Ovary (tissue), 9 donors: ENCODE measurements around the gene CCDC78. TPM values are rescaled to one million over a fixed set of nuclear protein-coding genes. Genes with fewer than 3 reads are reported as not detected.

Experiments
- DNase-seq, 5 donors: peaks; one replicate each; pipeline ENCODE4 v3.0.0-alpha.2; 2019 to 2020
- H3K27ac ChIP-seq, 2 donors: fragments of 200-600 bp; one replicate each; pipeline versions ENCODE4 v1.5.1 to v1.8.0; 2019 to 2022
- H3K27me3 ChIP-seq: fragments of 200-600 bp; one replicate; pipeline ENCODE4 v1.8.0; 2022
- H3K36me3 ChIP-seq: fragments of 200-600 bp; sonication (generic); one replicate; pipeline ENCODE4 v1.5.1; 2019
- H3K4me1 ChIP-seq: one replicate; pipeline ENCODE4 v1.8.1; 2013; ENCODE audit warnings: mild to moderate bottlenecking, moderate library complexity; ENCODE audit not compliant: insufficient read depth
- H3K4me3 ChIP-seq: fragments of 200-600 bp; sonication (generic); one replicate; pipeline ENCODE4 v1.5.1; 2017
- H3K9me3 ChIP-seq, 2 donors: fragments of 200-600 bp in 1 of 2; sonication (generic) in 1 of 2; one replicate each; pipeline versions ENCODE4 v1.5.1 to v1.8.1; 2013 to 2019; ENCODE audit warnings: mild to moderate bottlenecking in 1 of 2, moderate library complexity in 1 of 2
- EP300 ChIP-seq: sonication (generic); formaldehyde crosslinking; IDR thresholded peaks from one replicate; pipeline ENCODE4 v1.6.1; 2017; ENCODE audit warnings: antibody characterized with exemption
- POLR2A ChIP-seq: fragments of 450-650 bp; IDR thresholded peaks from one replicate; pipeline ENCODE4 v1.6.1; 2017; ENCODE audit warnings: antibody characterized with exemption, mild to moderate bottlenecking, moderate library complexity
- WGBS, 3 donors: extraction: QIAGEN DNeasy Blood & Tissue Kit in 1 of 3; methylation state at CpG; one replicate each; pipeline versions ENCODE4 v1.1.5 to v1.1.7; 2013 to 2017; 5-methylcytosine and 5-hydroxymethylcytosine counted together
- intact Hi-C, 4 donors: fragments of 100-400 bp; cut with DNase I; formaldehyde crosslinking; loops; one replicate each; pipeline versions ENCODE4 v1.11.0 to v1.15.1; 2022 to 2023
- polyA plus RNA-seq, 2 donors: library from polyadenylated mRNA; stranded (reverse); fragments of 200-250 nt in 1 of 2; fragments of 350-450 nt in 1 of 2; fragmentation: Illumina TruSeq in 1 of 2; extraction: RNeasy Lipid Tissue Mini Kit (QIAGEN cat#74804) in 1 of 2; gene quantifications; one replicate each; pipeline ENCODE4 v1.2.3, GENCODE V29; 2013 to 2014
- total RNA-seq, 7 donors: library from RNA; depleted of rRNA in 2 of 7; stranded (reverse); fragments of >200 nt in 2 of 7; fragmentation: NEBNext Ultra II Directional in 3 of 7; extraction: Animal tissue kit (Norgen Biotek cat#: 25700) in 3 of 7; gene quantifications; one replicate each; pipeline versions ENCODE4 v1.1.0 to v1.2.4, GENCODE V29; 2016 to 2023
- TF ChIP-seq, protein P1 (sequence below), 3 donors: fragments of 450-650 bp in 2 of 3; fragments of 200-600 bp in 1 of 3; IDR thresholded peaks; one replicate each; pipeline versions ENCODE4 v1.5.1 to v1.8.0; 2016 to 2022; ENCODE audit warnings: antibody characterized with exemption in 3 of 3, mild to moderate bottlenecking in 1 of 3
- donor health status: DM: no; HTN: no; CAD: no; lungs with moderate emphysema.
- donor health status: DM: no; HTN: no; CAD: no.
- donor health status: Bipolar disorder and iron deficiency.
- donor health status: DM: yes; HTN: yes; CAD: no.
- donor health status: DM: no; HTN: no; CAD: no.
- donor health status: DM: yes; HTN: yes; CAD: no.

The CCDC78 gene
- total and polyA plus RNA-seq, 9 donors, result 0.40 to 44.3 (median 4.6) TPM; not detected in 2

DNA sequence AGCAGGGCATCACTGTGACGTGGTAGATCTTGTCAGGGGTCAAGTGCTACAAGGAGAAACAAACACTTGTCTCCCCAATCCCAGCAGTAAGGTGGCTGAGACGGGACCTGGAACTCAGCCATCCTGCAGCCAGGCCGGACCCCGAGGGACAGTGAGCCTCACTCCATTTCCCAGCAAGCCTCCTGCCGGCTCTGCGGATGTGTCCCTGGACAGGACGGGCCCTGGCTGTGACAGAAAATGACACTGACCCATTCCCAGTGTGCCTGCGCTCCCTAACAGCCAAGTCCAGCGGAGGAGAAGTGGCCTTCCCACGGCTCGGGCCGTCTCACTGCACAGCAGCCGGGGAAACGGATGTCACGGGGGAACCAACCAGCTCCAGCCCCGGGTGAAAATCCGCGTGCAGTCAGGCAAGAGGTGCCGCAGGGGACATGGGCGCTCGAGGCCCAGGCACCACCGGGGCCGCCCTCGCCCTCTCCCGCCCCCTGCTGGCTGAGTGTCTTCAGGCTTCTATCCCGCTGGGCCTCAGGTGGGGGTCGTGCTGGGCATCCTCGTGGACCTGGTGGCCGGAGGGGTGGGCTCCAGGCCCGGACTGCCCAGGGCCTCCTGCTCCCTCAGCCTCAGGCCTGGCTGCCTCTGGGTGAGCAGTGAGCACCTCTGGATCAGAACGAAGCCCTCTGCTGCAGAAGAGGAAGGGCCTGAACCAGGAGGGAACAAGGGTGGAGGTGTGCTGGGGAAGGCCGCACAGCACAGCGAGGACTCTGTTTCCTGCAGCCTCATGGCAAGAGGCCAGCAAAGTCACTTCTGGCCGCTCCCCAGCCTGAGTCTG, 7.4 kb upstream of the CCDC78 start:
- H3K27me3 ChIP-seq, result no peaks in the 10 kb centered on the region
- intact Hi-C loops, result no loop called here
- no peaks in the 10 kb centered on the region for H3K36me3 ChIP-seq
- WGBS, 3 donors, result 77 to 88% (median 84%) methylated on average over 32 to 34 of the region's 34 CpGs
- no peaks in the 10 kb centered on the region for H3K4me1 ChIP-seq
- DNase-seq, result peak in 1 of 5 donors; percentile 36
- TF ChIP-seq EP300 (no peak), POLR2A (no peak)
- TF ChIP-seq, protein P1, sequence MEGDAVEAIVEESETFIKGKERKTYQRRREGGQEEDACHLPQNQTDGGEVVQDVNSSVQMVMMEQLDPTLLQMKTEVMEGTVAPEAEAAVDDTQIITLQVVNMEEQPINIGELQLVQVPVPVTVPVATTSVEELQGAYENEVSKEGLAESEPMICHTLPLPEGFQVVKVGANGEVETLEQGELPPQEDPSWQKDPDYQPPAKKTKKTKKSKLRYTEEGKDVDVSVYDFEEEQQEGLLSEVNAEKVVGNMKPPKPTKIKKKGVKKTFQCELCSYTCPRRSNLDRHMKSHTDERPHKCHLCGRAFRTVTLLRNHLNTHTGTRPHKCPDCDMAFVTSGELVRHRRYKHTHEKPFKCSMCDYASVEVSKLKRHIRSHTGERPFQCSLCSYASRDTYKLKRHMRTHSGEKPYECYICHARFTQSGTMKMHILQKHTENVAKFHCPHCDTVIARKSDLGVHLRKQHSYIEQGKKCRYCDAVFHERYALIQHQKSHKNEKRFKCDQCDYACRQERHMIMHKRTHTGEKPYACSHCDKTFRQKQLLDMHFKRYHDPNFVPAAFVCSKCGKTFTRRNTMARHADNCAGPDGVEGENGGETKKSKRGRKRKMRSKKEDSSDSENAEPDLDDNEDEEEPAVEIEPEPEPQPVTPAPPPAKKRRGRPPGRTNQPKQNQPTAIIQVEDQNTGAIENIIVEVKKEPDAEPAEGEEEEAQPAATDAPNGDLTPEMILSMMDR (IDR thresholded peaks at IDR 0.05), result no peak
- H3K4me3 ChIP-seq, result no peak overlapping the region
- no peak overlapping the region for H3K27ac ChIP-seq
- no peaks in the 10 kb centered on the region for H3K9me3 ChIP-seq

DNA sequence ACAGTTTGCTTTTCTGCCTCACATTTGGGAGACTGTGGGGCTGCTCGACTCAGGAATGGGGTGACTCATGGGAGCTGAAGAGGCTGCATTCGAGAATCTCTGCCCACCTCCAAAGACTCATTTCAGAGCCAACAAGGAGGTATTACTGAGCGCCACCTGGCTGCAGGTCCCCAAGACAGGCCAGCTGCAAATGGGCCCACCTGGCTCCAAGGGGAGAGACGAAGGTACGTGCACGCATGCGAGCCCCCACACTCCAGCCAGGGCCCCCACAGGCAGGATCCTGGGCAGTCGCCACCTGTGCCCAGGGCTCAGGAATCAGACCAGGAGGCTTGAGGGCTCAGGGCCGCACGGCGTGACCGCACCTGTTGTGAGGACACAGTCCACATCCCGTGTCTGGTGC, 6.7 kb upstream of the CCDC78 start:
- H3K4me3 ChIP-seq, result no peak overlapping the region
- intact Hi-C loops, result no loop called here
- TF ChIP-seq EP300, result no peak
- no peak for TF ChIP-seq POLR2A
- TF ChIP-seq, protein P1 (IDR thresholded peaks at IDR 0.05), result no peak
- no peak overlapping the region for H3K27ac ChIP-seq
- H3K36me3 ChIP-seq, result no peaks in the 10 kb centered on the region
- WGBS, 3 donors, result 85 to 89% (median 86%) methylated on average over 13 of the region's 13 CpGs
- DNase-seq, result no peak
- peaks cover 3% of the 10 kb centered on the region for H3K4me1 ChIP-seq
- peaks cover 2% of the 10 kb centered on the region for H3K27me3 ChIP-seq
- H3K9me3 ChIP-seq, result no peaks in the 10 kb centered on the region

DNA sequence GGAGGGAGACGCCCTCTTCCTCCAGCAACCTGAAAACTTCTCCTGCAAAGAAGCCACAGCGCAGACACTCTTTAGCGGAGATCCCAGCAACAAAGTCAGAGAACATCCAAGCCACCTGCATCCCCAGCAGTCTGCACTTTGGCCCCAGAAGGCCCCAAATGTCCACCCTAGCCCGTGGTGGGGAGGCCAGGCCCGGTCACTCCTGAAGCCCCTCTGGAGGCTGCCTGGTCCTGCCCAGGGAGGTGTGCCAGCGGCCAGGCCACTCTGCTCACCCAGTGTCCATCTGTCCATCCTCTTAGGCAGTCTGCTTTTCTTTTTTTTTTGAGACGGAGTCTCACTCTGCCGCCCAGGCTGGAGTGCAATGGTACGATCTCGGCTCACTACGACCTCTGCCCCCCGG, 6.1 kb upstream of the CCDC78 start:
- no peaks in the 10 kb centered on the region for H3K36me3 ChIP-seq
- 92 to 93% (median 93%) methylated on average over 12 of the region's 12 CpGs for WGBS, 3 donors
- no peak for DNase-seq
- peaks cover 8% of the 10 kb centered on the region for H3K27me3 ChIP-seq
- peaks cover 7% of the 10 kb centered on the region for H3K4me1 ChIP-seq
- no peak overlapping the region for H3K27ac ChIP-seq
- intact Hi-C loops, result no loop called here
- TF ChIP-seq EP300 (no peak), POLR2A (no peak)
- TF ChIP-seq, protein P1 (IDR thresholded peaks at IDR 0.05), result no peak
- no peaks in the 10 kb centered on the region for H3K9me3 ChIP-seq
- no peak overlapping the region for H3K4me3 ChIP-seq

DNA sequence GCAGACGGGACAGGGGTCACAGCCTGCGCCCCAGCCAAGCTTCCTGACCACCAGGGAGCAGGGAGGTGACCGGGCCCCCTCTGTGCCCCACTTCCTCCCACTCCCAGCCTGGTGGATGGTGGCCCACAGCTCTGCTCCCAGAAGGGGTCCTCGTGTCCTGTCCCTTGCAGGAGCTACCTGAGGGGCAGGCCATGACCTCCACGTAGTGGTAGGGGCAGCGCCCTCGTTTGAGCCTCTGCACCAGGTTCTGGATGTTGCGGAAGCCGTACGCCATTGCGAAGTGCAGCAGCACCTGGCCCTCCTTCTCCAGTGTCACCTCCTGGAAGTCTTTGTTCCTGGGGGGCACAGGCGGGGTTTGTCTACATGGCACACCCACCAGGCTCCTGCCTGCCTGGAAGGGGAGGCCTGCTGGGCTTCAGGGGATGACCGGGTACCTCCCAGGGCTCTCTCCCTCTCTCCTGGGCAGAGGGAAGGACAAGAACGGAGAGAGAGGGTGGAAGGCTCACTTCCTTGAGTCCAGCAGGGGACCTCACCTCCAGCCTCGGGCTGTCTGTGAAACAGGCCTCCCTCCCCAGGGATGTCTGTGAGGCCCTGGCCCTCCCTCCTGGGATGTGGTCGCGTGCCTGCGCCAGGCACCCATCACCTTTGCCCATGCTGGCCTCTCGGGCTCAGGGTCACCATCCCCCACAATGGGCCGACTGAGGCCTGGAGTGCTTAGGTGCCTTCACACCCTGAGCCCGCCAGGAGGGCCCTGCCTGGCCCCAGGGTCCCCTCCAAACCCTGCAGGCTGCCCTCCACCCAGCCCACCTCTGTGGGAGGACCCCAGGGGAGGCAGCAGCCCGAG, 4.6 kb upstream of the CCDC78 start:
- Histone ChIP-seq H3K4me1 (peaks cover 9% of the 10 kb centered on the region), H3K27me3 (peaks cover 15% of the 10 kb centered on the region), H3K27ac (no peak overlapping the region), H3K9me3 (no peaks in the 10 kb centered on the region), H3K36me3 (no peaks in the 10 kb centered on the region), H3K4me3 (no peak overlapping the region)
- peak in 1 of 5 donors; percentile 34 for DNase-seq
- TF ChIP-seq POLR2A (no peak), EP300 (no peak)
- TF ChIP-seq, protein P1 (IDR thresholded peaks at IDR 0.05), result no peak
- intact Hi-C loops, result no loop called here
- WGBS, 3 donors, result 85 to 88% (median 86%) methylated on average over 20 to 22 of the region's 22 CpGs
